Glutamatergic neuron (in vitro differentiated cells): ENCODE measurements around the gene KIF26B. TPM values are rescaled to one million over a fixed set of nuclear protein-coding genes. Genes with fewer than 3 reads are reported as not detected.

Experiments
- DNase-seq: peaks from one replicate; pipeline ENCODE4 v3.0.0; 2022
- H3K27ac Mint-ChIP-seq: one replicate; pipeline ENCODE4 v1.8.0; 2020; ENCODE audit warnings: mild to moderate bottlenecking, mixed read lengths, inconsistent platforms; ENCODE audit not compliant: unreplicated experiment
- H3K27me3 Mint-ChIP-seq: one replicate; pipeline ENCODE4 v1.8.0; 2020; ENCODE audit warnings: mild to moderate bottlenecking, moderate library complexity, mixed read lengths, inconsistent platforms; ENCODE audit not compliant: unreplicated experiment
- H3K36me3 Mint-ChIP-seq: one replicate; pipeline ENCODE4 v1.8.0; 2020; ENCODE audit warnings: mild to moderate bottlenecking, mixed read lengths, inconsistent platforms; ENCODE audit not compliant: unreplicated experiment
- H3K4me1 Mint-ChIP-seq: one replicate; pipeline ENCODE4 v1.8.0; 2020; ENCODE audit warnings: mild to moderate bottlenecking, low read depth, mixed read lengths, inconsistent platforms; ENCODE audit not compliant: unreplicated experiment
- H3K4me3 Mint-ChIP-seq: one replicate; pipeline ENCODE4 v1.8.0; 2020; ENCODE audit warnings: mild to moderate bottlenecking, mixed read lengths, inconsistent platforms; ENCODE audit not compliant: unreplicated experiment
- H3K9me3 Mint-ChIP-seq: one replicate; pipeline ENCODE4 v1.8.0; 2020; ENCODE audit warnings: mild to moderate bottlenecking, moderate library complexity, mixed read lengths, inconsistent platforms; ENCODE audit not compliant: unreplicated experiment
- total RNA-seq: library from RNA; stranded (reverse); fragmentation: NEBNext Ultra II Directional; extraction: Animal tissue kit (Norgen Biotek cat#: 25700); gene quantifications from one replicate; pipeline ENCODE4 v1.2.1, GENCODE V29; 2021; ENCODE audit not compliant: unreplicated experiment
- TF ChIP-seq, protein P1 (sequence below): fragments of 200-600 bp; sonication (generic); IDR thresholded peaks from one replicate; pipeline ENCODE4 v1.5.0; 2021; ENCODE audit not compliant: partially characterized antibody, unreplicated experiment

The KIF26B gene
- total RNA-seq, 1 donor from 2014 or later, result 2.4 TPM

GRCh38 chr1:245561665-245562234 lies 407.0 kb downstream of the KIF26B start:
- Mint-ChIP-seq H3K4me3 (no peak overlapping the region), H3K27ac (no peak overlapping the region), H3K4me1 (peaks cover 5% of the 10 kb centered on the region), H3K27me3 (peaks cover 2% of the 10 kb centered on the region), H3K36me3 (no peaks in the 10 kb centered on the region), H3K9me3 (no peaks in the 10 kb centered on the region)
- DNase-seq, result no peak
- TF ChIP-seq, protein P1, sequence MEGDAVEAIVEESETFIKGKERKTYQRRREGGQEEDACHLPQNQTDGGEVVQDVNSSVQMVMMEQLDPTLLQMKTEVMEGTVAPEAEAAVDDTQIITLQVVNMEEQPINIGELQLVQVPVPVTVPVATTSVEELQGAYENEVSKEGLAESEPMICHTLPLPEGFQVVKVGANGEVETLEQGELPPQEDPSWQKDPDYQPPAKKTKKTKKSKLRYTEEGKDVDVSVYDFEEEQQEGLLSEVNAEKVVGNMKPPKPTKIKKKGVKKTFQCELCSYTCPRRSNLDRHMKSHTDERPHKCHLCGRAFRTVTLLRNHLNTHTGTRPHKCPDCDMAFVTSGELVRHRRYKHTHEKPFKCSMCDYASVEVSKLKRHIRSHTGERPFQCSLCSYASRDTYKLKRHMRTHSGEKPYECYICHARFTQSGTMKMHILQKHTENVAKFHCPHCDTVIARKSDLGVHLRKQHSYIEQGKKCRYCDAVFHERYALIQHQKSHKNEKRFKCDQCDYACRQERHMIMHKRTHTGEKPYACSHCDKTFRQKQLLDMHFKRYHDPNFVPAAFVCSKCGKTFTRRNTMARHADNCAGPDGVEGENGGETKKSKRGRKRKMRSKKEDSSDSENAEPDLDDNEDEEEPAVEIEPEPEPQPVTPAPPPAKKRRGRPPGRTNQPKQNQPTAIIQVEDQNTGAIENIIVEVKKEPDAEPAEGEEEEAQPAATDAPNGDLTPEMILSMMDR, result no peak

DNA sequence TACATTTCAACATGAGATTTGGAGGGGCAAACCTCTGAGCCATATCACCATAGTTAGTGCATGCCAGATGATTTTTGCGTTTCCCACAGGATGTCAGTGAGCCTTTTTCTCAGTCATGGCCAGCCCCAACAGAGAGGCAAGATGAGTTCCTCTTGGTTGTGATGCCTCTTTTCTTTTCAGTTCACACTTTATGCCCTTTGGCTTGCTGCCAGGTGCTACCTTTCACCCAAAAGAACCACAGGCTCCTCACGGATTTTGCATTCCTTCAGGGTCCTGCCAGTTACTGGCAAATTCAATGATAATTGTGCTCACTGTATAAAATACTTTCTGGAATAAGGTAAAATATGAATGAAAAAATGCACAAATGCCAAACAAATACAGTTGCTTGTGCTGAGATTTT lies 411.3 kb downstream of the KIF26B start:
- DNase-seq, result no peak
- TF ChIP-seq, protein P1, result no peak
- peaks cover 1% of the 10 kb centered on the region for H3K27me3 Mint-ChIP-seq
- H3K4me3 Mint-ChIP-seq, result no peak overlapping the region
- H3K36me3 Mint-ChIP-seq, result no peaks in the 10 kb centered on the region
- H3K9me3 Mint-ChIP-seq, result peaks cover 4% of the 10 kb centered on the region
- no peak overlapping the region for H3K27ac Mint-ChIP-seq
- peaks cover 19% of the 10 kb centered on the region for H3K4me1 Mint-ChIP-seq

GRCh38 chr1:245566952-245567351 lies 412.2 kb downstream of the KIF26B start:
- TF ChIP-seq, protein P1, result no peak
- no peaks in the 10 kb centered on the region for H3K36me3 Mint-ChIP-seq
- peaks cover 1% of the 10 kb centered on the region for H3K27me3 Mint-ChIP-seq
- H3K4me1 Mint-ChIP-seq, result peaks cover 25% of the 10 kb centered on the region
- H3K4me3 Mint-ChIP-seq, result peak overlapping the region; percentile 46
- H3K27ac Mint-ChIP-seq, result peak overlapping the region; percentile 83
- H3K9me3 Mint-ChIP-seq, result peaks cover 4% of the 10 kb centered on the region
- peak; percentile 26 for DNase-seq

- DNase-seq, result peak; percentile 42
- Mint-ChIP-seq H3K36me3 (no peaks in the 10 kb centered on the region), H3K27me3 (peaks cover 1% of the 10 kb centered on the region), H3K4me1 (peaks cover 43% of the 10 kb centered on the region), H3K9me3 (peaks cover 4% of the 10 kb centered on the region), H3K27ac (peak overlapping the region; percentile 97), H3K4me3 (peak overlapping the region; percentile 72)
- TF ChIP-seq, protein P1, result no peak
These were observed 417.1 kb downstream of the KIF26B start for GRCh38 chr1:245571815-245572294.

DNA sequence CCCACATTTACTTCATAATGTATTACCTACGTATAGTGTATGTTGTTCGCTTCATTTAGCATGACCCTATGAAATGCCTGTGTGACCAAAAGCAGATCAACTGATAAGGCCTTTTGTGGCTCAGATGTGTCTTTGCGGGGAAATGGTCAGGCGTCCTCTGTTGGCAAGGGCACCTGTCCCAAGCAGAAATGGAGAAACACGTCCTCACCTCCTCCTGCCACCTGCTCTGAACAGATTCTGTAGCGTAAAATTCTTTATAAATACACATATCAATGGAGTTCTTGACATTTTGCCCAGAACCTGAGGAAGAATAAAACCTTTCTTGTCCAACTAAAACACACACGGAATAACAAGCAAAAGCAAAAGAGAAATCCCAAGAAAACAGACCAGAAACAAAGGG lies 417.9 kb downstream of the KIF26B start:
- Mint-ChIP-seq H3K9me3 (peaks cover 2% of the 10 kb centered on the region), H3K4me3 (no peak overlapping the region), H3K27ac (peak overlapping the region; percentile 71), H3K4me1 (peaks cover 42% of the 10 kb centered on the region), H3K36me3 (no peaks in the 10 kb centered on the region), H3K27me3 (peaks cover 4% of the 10 kb centered on the region)
- TF ChIP-seq, protein P1, result no peak
- no peak for DNase-seq
